K562 (cell line): ENCODE results near the gene APOM. TPM values are rescaled to one million over a fixed set of nuclear protein-coding genes. Genes with fewer than 3 reads are reported as not detected.

Experiments
- BMI1 ChIP-seq: fragments of 150-350 bp; IDR thresholded peaks from 2 replicates; pipeline ENCODE4 v1.6.1; 2014; ENCODE audit warnings: low read length
- CHAMP1 ChIP-seq: fragments of 450-650 bp; IDR thresholded peaks from 2 replicates; pipeline ENCODE4 v1.6.1; 2016; ENCODE audit warnings: mild to moderate bottlenecking
- E2F4 ChIP-seq: sonication (generic); formaldehyde crosslinking; IDR thresholded peaks from 2 replicates; pipeline ENCODE4 v1.8.0; 2022; ENCODE audit warnings: mild to moderate bottlenecking, low read depth, missing genetic modification reagents
- HLTF ChIP-seq: fragments of 450-650 bp; IDR thresholded peaks from 2 replicates; pipeline ENCODE4 v1.6.1; 2016
- PURB ChIP-seq: sonication (generic); formaldehyde crosslinking; IDR thresholded peaks from 2 replicates; pipeline ENCODE4 v1.9.0; 2021; ENCODE audit warnings: low read depth, mild to moderate bottlenecking, missing genetic modification reagents
- SMAD1 ChIP-seq: fragments of 150-350 bp; IDR thresholded peaks from 2 replicates; pipeline ENCODE4 v1.6.1; 2014; ENCODE audit warnings: low read length, low read depth; ENCODE audit not compliant: partially characterized antibody
- THAP12 ChIP-seq: fragments of 250-450 bp; sonication (Bioruptor Pico); IDR thresholded peaks from 2 replicates; pipeline ENCODE4 v1.9.0; 2021; ENCODE audit warnings: mild to moderate bottlenecking, inconsistent platforms
- ZBTB7A ChIP-seq: IDR thresholded peaks from 2 replicates; pipeline ENCODE4 v1.6.1; 2011; ENCODE audit warnings: low read depth, mild to moderate bottlenecking, low read length, moderate library complexity, borderline replicate concordance; ENCODE audit not compliant: control insufficient read depth
- ZNF41 ChIP-seq: fragments of 250-450 bp; sonication (Bioruptor Pico); conservative IDR thresholded peaks from 2 replicates; pipeline ENCODE4 v1.4.0; 2020; ENCODE audit warnings: mild to moderate bottlenecking
- ZNF609 ChIP-seq: sonication (generic); formaldehyde crosslinking; IDR thresholded peaks from 2 replicates; pipeline ENCODE4 v1.8.1; 2023; ENCODE audit warnings: missing genetic modification reagents, mild to moderate bottlenecking, borderline replicate concordance
- ZZZ3 ChIP-seq: fragments of 450-650 bp; IDR thresholded peaks from 2 replicates; pipeline ENCODE4 v1.6.1; 2016; ENCODE audit warnings: antibody characterized with exemption, mild to moderate bottlenecking, moderate library complexity
- polyA plus RNA-seq, 8 experiments: library from polyadenylated mRNA; depleted of rRNA in 4 of 8; stranded (reverse) in 5 of 8; unstranded in 3 of 8; fragments of >200 nt; fragmentation: Nextera tagmentation in 2 of 8; fragmentation: Illumina TruSeq in 1 of 8; extraction: Ambion mirVana in 2 of 8; extraction: Trizol in 1 of 8; gene quantifications; 2 replicates each; pipeline versions ENCODE4 v1.2.1 to v1.2.3, GENCODE V29; 2011 to 2014; ENCODE audit warnings: inconsistent platforms in 1 of 8, missing spikeins in 1 of 8
- total RNA-seq, 7 experiments: library from RNA; depleted of rRNA in 6 of 7; stranded (reverse); fragments of >200 nt in 6 of 7; fragmentation: Illumina TruSeq in 2 of 7; extraction: Trizol in 2 of 7; gene quantifications; 2 replicates each; pipeline versions ENCODE4 v1.2.1 to v1.2.3, GENCODE V29; 2011 to 2021; ENCODE audit warnings: low replicate concordance in 1 of 7
- TF ChIP-seq, protein P1 (sequence below), 2 experiments: IDR thresholded peaks; 2 replicates each; pipeline ENCODE4 v1.6.1; 2011; ENCODE audit warnings: borderline replicate concordance in 1 of 2, control low read depth in 1 of 2, low read depth in 1 of 2, low read length in 1 of 2, mild to moderate bottlenecking in 1 of 2, mixed read lengths in 1 of 2, moderate library complexity in 1 of 2; ENCODE audit not compliant: insufficient read depth in 1 of 2, insufficient read length in 1 of 2, poor library complexity in 1 of 2, severe bottlenecking in 1 of 2; ENCODE audit errors: extremely low read depth in 1 of 2

Gene APOM
- total and polyA plus RNA-seq, 9 of the 15 experiments (the other 6 are each of a cell fraction or from before 2014, with no cell fraction given): 5.7 to 24.3 (median 10.4) TPM

DNA sequence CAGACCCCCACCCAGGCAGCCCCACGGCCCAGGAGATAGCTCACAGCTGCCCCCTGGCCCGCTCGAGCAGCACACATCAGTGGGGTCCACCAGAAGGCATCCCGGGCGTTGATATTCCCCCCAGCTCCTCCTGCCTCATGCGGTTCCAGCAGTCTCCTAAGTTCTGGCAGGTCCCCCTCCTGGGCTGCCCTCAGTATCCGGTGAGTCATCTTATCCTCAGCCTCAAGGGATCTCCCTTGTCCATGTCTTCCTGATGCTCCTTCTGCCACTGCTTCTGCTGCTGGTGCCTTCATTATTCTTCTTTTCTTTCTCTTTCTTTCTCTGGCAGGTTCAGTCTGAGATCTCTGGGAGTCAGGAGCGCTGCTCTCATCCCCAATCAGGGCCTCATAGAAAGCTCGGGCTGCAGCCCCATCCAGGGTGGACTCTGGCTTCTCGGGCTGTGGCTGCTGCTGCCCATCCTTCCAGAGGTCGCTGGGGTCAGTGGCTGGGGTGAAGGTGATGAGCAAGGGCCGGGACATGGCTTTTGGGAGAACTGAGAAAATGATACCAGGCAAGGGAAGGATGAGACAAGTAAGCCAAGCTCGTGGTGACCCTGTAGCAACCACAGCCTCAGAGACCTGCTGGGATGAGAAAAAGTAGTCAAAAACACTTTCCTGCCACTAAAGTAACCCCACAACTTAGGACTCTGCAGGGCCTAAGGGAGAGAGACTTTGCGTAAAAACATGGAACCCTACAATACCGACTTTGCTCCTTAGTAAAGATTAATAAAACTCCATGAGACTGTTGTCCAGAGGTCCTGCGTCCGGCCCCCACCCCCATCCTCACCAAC is 8.5 kb downstream of the APOM start (continued):
- TF ChIP-seq ZNF609 (no peak), HLTF (peak; percentile 69; the same call in 1 of the 2 replicates), CHAMP1 (no peak), ZBTB7A (peak; percentile 82; the same call in 1 of the 2 replicates), E2F4 (CRISPR knock-in tag) (no peak; the same call in 1 of the 2 replicates), THAP12 (CRISPR knock-in tag) (peak; percentile 85; the same call in 1 of the 2 replicates), ZZZ3 (no peak), PURB (CRISPR knock-in tag) (no peak), SMAD1 (no peak), ZNF41 (CRISPR knock-in tag) (no peak), BMI1 (no peak)
- TF ChIP-seq, protein P1, sequence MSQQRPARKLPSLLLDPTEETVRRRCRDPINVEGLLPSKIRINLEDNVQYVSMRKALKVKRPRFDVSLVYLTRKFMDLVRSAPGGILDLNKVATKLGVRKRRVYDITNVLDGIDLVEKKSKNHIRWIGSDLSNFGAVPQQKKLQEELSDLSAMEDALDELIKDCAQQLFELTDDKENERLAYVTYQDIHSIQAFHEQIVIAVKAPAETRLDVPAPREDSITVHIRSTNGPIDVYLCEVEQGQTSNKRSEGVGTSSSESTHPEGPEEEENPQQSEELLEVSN (IDR thresholded peaks at IDR 0.05; ENCODE audit: borderline replicate concordance in 1 of 2, extremely low read depth in 1 of 2, insufficient read depth in 1 of 2, insufficient read length in 1 of 2, low read depth in 1 of 2, low read length in 1 of 2, poor library complexity in 1 of 2, severe bottlenecking in 1 of 2): peak; percentile 32 to 79
